ENCODE data around the gene SPAG5.

Gene SPAG5

GRCh38 chr17:28534740-28535375 lies 64.0 kb downstream of the SPAG5 start:
- no peak overlapping the region for H3K4me3 ChIP-seq (ENCODE audit: low read length)
- TF ChIP-seq ZNF274 (IDR thresholded peaks at IDR 0.05; ENCODE audit: low read depth, low read length): no peak

GRCh38 chr17:28533091-28533807 lies 65.6 kb downstream of the SPAG5 start:
- no peak for TF ChIP-seq ZNF274 (IDR thresholded peaks at IDR 0.05; ENCODE audit: low read depth, low read length)
- H3K4me3 ChIP-seq (ENCODE audit: low read length): no peak overlapping the region

- no peak overlapping the region for H3K4me3 ChIP-seq (ENCODE audit: low read length)
- no peak for TF ChIP-seq ZNF274 (IDR thresholded peaks at IDR 0.05; ENCODE audit: low read depth, low read length)
These were observed 66.5 kb downstream of the SPAG5 start for GRCh38 chr17:28532050-28532960.

GRCh38 chr17:28530926-28531325 lies 67.9 kb downstream of the SPAG5 start:
- TF ChIP-seq ZNF274 (IDR thresholded peaks at IDR 0.05; ENCODE audit: low read depth, low read length): no peak
- no peak overlapping the region for H3K4me3 ChIP-seq (ENCODE audit: low read length)

GRCh38 chr17:28530250-28530649 lies 68.6 kb downstream of the SPAG5 start:
- TF ChIP-seq ZNF274 (IDR thresholded peaks at IDR 0.05; ENCODE audit: low read depth, low read length): no peak
- no peak overlapping the region for H3K4me3 ChIP-seq (ENCODE audit: low read length)

GRCh38 chr17:28529013-28529400 lies 69.8 kb downstream of the SPAG5 start:
- no peak for TF ChIP-seq ZNF274 (IDR thresholded peaks at IDR 0.05; ENCODE audit: low read depth, low read length)
- no peak overlapping the region for H3K4me3 ChIP-seq (ENCODE audit: low read length)

GRCh38 chr17:28528327-28529012 lies 70.4 kb downstream of the SPAG5 start:
- no peak overlapping the region for H3K4me3 ChIP-seq (ENCODE audit: low read length)
- TF ChIP-seq ZNF274 (IDR thresholded peaks at IDR 0.05; ENCODE audit: low read depth, low read length): no peak

- TF ChIP-seq ZNF274 (IDR thresholded peaks at IDR 0.05; ENCODE audit: low read depth, low read length): no peak
- no peak overlapping the region for H3K4me3 ChIP-seq (ENCODE audit: low read length)
These were observed 71.0 kb downstream of the SPAG5 start for GRCh38 chr17:28527859-28528258.
